HTR-8/SVneo (cell line): ENCODE data around the gene RELT.

ENCODE experiments used
- DNase-seq: peaks from one replicate; pipeline ENCODE4 v3.0.0; 2011; ENCODE audit warnings: low spot score, mixed read lengths; ENCODE audit not compliant: insufficient read length
- FAIRE-seq: peaks from 2 replicates; lab custom pipeline; 2011; peaks lifted over from hg19 to GRCh38; lab: Jason Lieb, UNC

The RELT gene

DNA sequence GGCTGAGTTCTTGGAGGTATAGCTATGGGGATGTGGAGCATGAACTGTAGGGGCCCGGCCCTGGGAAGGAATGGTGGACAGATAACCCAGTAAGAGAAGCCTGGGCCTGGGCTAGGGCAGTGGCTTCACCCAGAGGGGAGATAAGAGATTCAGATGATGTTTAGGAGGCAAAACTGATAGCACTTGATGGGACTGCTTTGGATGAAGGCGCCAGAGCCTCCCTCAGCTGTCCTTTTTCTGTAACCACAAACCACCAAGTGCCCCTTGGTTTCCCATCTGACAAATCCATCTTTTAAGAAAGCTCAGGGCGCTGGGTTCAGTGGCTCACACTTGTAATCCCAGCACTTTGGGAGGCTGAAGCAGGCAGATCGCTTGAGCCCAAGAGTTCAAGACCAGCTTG is 23.4 kb downstream of the RELT start:
- FAIRE-seq: no peak
- no peak for DNase-seq

DNA sequence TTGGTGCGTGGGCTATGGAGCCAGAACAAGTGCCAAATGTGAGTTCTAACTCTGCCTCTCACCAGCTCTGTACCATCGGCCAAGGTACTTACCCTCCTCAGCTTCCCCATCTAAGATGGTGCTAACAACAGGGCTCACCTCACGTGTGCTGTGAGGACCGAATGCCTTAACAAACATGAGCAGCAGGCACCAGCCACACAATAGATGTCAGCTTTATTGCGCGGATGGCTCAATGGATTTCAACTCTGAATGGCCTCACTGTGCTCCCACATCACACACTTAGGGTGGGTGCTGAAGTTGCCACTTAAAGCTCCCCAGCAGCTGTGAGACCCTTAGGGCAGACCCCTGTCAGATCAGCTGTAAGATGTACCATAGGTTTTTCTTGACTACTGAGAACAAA is 24.1 kb downstream of the RELT start:
- DNase-seq: no peak
- peak; percentile 79 for FAIRE-seq

DNA sequence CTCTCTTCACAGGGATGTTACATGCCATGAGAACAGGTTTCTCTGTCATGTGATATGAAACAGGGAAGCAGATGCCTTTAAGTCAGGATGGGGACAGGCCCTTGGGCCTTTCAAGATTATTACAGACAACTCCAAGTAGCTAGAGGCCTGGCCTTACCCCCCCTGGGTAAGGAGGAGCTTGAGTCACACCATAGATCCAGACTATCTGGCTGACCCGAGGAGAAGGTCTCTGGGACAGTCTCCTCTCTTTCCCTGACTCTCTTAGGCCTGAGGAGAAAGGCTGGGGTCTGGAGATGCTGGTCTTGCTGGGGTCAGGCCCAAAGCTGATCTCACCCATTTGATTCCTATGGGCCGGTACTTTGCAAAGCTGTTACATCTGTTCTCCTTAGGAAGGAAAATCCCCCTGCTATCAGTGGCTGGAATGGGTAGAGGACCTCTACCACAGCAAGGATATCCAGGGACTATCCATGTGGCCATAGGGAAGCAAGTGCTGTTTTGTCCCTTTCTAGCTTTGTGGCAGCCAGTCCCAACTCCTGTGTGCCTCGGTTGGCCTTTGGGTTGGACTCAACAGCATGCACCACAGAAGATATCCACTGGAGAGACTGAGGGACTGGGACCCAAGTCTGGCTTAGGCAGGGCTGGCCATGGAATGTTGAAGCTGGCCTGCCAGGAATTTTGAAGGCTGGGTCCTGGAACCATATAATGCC is 25.2 kb downstream of the RELT start:
- FAIRE-seq: no peak
- DNase-seq: no peak

DNA sequence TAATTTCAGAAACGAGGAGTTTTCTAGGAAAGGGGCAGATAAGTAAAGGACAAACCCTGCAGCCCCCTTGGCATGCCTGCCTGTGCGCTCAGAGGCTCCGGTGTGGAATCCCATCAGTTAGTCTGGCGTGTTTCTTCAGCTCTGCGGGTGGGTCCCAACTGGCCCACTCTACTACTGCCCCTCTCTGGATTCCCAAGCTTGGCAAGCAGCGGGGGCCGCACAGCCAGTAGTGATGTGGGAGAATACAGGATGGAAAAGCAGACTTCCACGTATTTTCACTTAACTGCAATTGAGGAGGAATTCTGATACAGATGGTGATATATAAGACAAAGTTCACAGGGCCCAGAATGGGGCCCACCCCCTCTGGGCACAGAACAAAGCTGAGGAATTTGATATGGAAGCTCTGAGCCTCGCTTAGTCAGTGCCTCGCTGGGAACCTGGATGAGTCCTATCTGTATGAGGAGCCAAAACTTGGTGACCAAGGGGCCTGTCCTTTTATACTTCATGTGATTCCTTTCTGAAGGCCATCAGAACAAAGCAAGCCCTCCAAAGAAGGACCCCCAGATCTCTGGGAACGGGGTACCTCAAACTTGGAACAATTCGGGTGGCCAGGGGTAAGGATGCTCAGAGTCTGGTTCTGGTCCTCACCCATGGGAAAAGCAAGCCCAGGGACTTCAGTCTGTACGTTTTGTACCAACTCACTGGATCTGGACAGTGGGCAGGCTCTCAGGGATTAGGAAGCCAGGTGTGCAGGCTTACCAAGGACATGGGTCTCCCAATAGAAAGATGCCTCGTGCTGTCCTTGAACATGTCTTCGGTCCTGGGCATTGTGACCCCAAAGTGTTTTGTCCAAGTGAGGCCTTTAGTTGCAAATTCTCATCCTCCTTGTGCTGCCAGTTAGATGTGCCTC is 26.0 kb downstream of the RELT start:
- FAIRE-seq (no peak), DNase-seq (no peak)

DNA sequence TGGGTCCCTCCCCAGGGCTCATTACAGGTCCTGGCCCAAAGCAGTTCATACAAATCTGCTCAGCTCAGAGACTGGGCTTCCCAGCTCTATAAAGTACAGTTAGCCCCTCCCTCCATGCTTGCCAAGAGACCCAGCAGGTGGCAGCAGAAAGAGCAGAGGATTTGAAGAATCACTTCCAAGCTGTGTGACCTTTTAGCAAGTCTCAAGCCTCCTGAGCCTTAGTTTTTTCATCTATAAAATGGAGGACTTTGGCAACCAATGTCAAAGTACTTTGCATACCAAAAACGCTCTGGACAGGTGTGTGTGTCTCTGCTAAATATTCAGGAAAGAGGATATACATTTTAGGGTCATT is 26.6 kb downstream of the RELT start:
- no peak for DNase-seq
- no peak for FAIRE-seq

DNA sequence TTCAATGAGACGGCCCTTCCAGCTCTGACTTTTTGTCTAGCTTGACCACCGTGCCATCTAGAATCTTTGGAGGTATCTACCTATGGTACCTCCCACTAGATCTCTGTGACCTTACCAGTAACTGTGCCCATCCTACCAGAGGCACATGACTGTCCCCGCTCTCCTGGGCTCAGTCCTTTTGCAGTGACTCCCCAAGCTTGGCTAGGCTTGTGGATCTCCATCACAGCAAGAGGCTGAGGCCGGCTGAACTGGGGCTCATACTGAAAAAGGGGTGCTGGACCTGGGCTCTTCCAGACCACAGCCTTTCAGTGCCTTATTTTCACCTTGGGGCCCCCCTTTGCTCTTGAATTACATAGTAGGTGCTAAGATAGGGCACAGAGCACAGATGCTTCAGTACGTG is 27.3 kb downstream of the RELT start:
- DNase-seq: no peak
- no peak for FAIRE-seq

DNA sequence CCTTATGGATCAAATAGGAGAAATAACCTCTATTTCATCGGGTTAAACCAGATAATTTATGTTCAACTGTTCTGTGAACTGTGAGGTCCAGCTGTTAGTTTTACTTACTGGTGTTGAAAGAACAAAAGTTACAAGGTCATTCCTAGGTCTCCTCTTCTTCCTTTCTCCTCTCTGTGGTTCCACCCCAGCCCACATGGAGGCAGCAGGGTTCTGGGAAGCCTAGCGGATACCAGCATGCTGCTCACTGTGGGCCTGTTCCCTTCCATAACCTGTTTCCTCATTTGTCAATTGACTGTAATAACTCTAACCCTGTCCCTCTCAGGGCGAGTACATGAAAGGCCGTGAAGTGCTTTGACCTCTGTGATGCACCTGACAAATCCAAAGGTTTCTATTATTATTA is 27.8 kb downstream of the RELT start:
- FAIRE-seq: no peak
- no peak for DNase-seq

DNA sequence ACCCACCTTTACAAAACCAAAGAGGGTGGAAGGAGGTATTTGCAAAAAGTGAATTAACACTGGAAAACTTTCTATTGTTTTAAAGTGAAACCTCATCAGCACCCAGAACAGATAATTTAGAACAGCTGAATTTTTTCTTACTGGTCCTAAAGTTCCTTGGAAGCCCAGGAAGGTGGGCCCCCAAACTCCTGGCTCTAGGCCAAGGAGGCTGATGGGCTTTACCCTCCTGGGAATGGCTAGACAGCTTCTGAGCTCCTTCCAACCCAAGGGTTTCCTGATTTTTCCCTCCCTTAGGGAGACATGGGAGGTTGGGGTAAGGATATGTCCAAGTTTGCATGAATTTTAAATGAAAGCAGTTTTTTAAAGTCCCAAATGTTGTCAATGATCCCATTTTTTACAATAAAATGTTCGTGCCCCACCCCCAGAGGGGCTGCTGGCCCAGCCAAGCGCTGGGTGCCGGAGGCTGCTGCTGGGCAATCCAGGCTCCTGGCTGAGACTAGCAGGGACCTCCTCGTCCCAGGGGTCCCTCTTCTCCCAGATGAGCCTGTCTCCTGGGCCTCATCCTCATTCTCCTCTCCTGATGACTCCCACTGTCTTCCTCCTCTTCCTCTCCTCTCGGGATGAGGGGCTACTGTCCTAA is 28.4 kb downstream of the RELT start:
- no peak for FAIRE-seq

DNA sequence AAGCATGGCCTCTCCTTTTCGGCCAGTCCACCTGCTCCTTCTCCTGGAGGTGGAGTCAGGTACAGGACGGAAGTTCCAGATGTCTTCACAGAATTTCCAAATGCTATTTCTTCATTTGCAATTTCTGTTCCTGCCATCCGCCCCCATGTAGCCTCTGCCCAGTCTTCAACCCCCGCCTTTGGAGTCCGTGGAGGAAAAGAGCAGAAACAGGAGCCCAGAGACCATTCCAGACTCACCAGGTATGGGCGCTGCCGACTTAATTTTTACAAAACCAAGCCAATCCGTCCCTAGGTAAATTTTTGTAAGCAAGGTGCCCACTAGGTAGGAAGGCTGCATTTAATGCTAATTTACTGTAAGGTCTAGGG is 28.9 kb downstream of the RELT start:
- DNase-seq (no peak), FAIRE-seq (no peak)

More for the DNA sequence above, 28.4 kb downstream of the RELT start:
- no peak for DNase-seq

DNA sequence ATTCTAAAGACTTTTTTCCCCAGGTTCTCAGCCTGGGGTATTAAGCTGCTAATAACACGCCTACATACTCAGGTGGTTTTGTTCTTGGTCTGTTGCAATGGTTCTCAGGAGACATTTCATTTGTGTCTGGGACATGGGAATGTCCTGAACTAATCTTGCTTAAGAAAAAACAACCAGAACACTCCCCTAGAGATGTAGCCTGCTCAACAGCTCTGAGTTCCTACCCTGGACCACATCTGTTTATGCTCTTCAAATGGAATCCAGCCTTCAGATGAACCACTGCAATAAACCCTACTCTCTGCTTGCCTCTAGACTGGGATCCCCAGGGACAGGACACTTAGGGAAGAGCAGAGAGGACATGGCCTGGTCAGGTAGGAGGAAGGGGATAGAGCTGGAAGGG is 29.9 kb downstream of the RELT start:
- FAIRE-seq: no peak
- DNase-seq: no peak

DNA sequence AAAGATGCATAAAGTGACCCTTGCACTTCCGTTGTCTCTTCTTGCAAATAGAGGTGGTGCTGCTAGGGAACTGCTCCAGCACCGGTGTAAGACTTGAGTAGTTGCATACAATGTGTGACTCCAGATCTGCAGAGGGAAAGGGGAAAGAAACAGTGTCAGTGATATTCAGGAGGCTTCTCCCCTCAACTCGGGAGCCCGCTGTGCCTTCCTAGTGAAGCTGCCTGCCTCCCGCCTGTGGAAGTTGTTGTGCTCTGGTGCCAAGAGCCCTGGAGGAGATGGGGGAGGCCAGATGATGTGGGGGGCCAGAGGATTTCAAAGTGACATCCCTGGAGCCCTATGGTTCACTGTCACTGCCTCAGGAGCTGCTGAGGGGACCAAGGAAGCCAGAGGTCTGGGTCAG is 30.4 kb downstream of the RELT start:
- DNase-seq (no peak), FAIRE-seq (no peak)

DNA sequence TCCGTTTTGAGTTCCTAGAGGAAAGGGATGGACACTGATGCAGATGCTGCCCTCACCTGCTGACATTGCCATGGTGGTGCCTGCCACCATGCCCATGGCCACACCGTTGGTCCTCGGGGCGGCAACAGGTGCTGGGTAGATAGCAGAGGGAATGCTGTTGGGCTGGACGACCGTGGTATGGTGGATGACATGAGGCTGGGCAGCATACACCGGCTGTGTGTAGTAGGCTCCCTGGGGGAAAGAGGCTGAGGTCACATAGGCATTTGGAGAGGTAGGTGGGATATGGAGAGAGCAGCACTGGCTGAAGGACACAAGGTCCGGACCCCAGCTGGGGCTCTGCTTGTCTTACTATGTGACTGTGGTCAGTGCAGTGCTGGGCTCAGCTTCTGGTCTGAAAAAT is 33.2 kb downstream of the RELT start:
- FAIRE-seq: peak; percentile 20
- no peak for DNase-seq

DNA sequence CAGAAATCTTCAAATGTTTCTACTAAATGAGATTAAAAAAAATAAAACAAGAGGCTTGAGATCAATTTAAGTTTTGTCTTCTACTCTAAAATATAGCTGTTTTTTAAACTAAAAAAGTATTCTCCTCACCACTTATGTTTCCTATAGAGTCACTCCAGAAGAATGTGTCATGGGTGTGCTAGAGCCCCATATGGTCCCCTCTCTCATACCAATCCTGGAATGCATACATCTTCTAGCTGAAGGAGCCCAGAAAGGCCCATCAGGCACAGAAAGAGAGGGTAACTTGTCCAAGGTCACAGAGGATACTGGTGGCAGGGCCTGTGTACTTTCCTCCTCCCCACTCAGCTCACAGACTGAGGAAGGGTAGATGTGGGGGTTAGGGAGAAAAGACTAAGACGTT is 34.4 kb downstream of the RELT start:
- DNase-seq: no peak
- no peak for FAIRE-seq

DNA sequence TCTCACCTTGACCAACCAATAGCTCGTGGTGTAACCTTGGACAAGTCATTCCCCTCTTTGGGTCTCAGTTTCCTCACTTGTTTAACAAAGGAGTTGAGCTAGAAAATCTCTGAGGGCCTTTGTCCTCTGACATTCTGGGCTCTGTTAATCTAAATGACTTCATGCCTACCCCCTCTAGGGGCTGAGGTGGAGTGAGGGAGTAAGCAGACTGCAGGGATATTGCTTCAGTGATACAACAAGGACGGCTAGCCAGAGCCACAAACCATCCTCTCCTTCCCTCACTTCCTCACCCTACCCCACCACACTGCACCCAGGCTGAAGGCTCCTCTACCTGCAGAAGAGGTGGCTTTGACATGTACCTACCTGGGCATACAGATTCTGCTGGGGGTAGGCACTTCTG is 34.8 kb downstream of the RELT start:
- FAIRE-seq: peak; percentile 9

DNA sequence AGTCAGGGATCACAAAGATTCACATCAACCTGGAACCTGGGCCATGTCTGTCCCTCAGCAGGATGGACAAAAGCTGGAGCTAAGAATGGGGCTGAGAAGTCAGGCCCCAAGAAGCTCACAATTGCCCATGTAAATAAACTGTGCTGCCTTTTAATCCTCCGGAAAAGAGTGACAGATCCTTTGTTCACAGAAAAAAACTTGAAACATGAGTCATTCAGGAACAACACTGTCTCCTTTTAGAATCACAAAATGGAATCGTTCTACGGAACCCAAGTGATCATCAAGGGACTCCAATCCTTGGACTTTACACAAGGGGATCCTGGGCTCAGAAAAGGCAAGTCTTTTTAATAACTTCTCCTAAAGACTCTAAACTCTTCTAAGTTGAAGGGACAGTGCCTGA is 36.1 kb downstream of the RELT start:
- DNase-seq: no peak
- FAIRE-seq: no peak

More for the DNA sequence above, 34.8 kb downstream of the RELT start:
- no peak for DNase-seq

DNA sequence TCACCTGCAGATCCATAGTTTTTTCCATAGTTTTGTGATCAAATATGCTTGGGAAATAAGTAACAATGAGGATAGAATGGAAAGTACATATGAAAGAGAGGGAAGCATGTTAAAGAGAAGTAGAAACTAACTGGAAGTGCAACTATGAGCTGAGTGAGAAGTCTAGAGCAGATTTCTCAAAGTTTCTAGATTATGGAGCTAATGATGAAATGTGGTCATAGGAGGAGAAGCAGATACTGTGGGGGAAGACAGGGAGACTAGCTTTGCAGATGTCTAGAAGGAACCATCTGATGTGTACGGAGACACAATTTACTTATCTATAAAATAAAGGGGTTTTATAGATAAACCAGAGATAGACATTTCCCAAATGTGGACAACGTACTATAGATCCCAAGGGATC is 37.1 kb downstream of the RELT start:
- FAIRE-seq: no peak

DNA sequence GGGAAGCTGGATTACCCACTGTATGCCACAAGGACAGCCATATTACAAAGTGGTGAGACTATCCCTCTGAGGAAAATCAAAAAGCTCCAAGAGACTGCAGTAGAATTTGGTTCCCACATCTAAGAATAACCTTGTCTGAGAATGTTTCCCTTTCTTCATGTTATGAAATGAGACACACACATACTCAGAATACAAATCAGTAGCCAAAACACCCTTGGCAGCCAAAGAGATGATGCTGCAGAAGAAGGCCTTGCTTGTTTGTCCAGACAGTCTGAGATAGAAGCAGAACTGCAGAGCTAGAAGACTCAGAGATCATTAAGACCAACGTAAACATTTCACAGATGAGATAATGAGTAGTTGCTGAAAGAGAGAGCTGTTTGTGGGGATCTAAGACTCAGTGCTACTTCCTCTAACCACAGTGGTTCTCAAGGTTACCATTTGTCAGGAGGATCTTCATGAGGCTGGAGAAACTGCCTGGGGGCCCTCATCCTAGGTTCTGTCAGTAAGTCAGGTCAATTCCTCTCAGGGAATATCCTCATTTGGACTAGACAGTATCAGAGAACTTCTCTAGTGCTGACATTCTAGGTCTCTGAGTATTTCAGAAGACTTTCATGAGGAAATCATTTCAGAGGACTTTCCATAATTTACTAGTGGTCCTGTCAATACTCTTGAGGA is 38.9 kb downstream of the RELT start:
- DNase-seq (no peak), FAIRE-seq (no peak)

More for the DNA sequence above, 37.1 kb downstream of the RELT start:
- no peak for DNase-seq

DNA sequence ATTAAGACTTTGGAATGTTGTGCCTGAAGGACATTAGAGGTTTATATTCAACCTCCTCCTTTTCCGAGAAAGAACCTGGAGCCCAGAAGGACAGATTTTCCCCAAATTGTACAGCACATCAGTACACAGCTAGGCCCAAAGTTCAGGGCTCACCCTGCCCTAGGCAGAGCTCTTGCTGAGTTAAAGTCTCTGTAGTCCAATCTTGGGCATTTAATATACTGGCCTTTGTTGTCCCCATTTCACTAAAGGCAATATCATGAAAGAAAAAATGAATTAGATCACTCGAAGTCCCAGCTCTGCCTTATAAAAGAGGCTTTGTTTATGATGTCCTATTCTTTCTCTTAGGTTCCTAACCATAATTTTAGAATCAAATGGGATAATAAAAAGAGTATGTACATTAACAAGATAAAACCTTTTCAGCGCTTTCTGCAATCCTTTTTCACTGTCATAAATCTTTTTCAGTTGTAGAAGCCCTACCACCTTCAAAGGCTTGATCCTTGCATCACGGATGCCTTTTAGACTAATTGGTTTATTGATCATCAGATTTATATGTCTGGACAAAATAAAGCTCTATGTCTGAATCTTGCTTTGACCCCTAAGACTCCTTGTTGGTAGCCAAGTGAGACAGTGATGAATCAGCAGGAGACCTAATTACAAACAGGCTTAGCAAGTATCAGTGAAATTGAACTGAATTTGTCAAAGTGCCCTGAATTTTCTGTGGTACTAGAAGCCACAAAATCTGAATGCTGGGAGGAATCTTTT is 39.8 kb downstream of the RELT start:
- DNase-seq (no peak), FAIRE-seq (no peak)

DNA sequence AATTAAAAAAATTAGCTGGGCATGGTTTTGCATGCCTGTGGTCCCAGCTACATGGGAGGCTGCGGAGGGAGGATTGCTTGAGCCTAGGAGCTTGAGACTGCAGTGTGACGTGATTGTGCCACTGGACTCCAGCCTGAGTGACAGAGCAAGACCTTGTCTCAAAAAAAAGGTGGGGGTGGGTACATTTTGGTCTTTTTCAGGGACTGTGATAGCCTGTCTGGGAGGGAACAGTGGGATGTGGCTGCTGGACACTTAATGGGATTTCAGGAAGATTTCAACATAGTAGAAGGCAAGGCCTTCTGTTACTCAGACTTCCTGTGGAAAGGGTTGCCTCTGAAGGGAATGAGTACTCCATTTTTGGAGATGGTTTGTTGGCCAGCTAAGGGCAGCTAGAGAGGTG is 40.6 kb downstream of the RELT start:
- DNase-seq (no peak), FAIRE-seq (no peak)

DNA sequence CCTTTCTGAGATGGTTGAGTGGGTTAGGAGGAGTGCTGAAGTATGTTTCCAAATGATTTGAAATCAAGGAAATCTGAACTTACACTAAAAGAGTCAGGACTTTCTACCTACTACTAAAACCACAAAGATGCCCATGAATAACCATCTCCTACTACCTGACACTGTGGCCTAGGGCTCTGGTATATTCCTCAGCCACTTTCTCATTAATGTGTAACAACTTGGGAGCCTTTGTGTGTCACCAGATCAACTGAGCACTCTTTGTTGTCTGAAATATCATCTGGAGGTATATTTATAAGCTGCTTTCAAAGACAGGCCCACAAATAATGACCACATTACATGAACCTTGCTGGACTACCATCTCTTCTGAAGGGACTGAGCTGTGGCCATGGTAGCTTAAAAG is 43.9 kb downstream of the RELT start:
- DNase-seq: no peak
- FAIRE-seq: no peak
